Effector CD8-positive, alpha-beta T cell (primary cell): ENCODE data around the gene SNAPC1.
"Not testable (repeated sequence)": the region's sequence is repeated elsewhere in the genome, so short reads cannot be mapped to it uniquely, and the experiment has no call there.

Experiments
- DNase-seq: peaks from one replicate; lab custom pipeline; 2025; lab: John Stamatoyannopoulos, UW
- total RNA-seq, 4 experiments: gene quantifications; one replicate each; lab custom pipeline; 2026; lab: John Stamatoyannopoulos, UW

SNAPC1 gene
- 4.4 to 11.5 (median 6.4) reads per million in 4 experiments for total RNA-seq

GRCh38 chr14:61761959-61762786 lies at the start of gene SNAPC1:
TSS of gene SNAPC1 (plus strand) at chr14:61762420. CDS start at chr14:61762461, 41 bp downstream.
- peak; percentile 95 for DNase-seq

GRCh38 chr14:61713724-61714437 lies 48.3 kb upstream of the SNAPC1 start:
- DNase-seq = no peak

GRCh38 chr14:61716956-61717355 lies 45.3 kb upstream of the SNAPC1 start:
- DNase-seq = no peak

- DNase-seq = no peak
These were observed 44.2 kb upstream of the SNAPC1 start for GRCh38 chr14:61718039-61718438.

GRCh38 chr14:61719344-61720293 lies 42.6 kb upstream of the SNAPC1 start:
- DNase-seq = no peak

- DNase-seq = no peak
These were observed 41.9 kb upstream of the SNAPC1 start for GRCh38 chr14:61720294-61720661.

GRCh38 chr14:61720741-61721140 lies 41.5 kb upstream of the SNAPC1 start:
- DNase-seq = no peak

- no peak for DNase-seq
These were observed 38.1 kb upstream of the SNAPC1 start for GRCh38 chr14:61724133-61724532.

- no peak for DNase-seq
These were observed 35.2 kb upstream of the SNAPC1 start for GRCh38 chr14:61726778-61727658.

GRCh38 chr14:61730756-61731373 lies 31.4 kb upstream of the SNAPC1 start:
- DNase-seq = no peak

- no peak for DNase-seq
These were observed 28.2 kb upstream of the SNAPC1 start for GRCh38 chr14:61733972-61734371.

GRCh38 chr14:61736751-61737150 lies 25.5 kb upstream of the SNAPC1 start:
- DNase-seq = no peak

GRCh38 chr14:61737915-61738314 lies 24.3 kb upstream of the SNAPC1 start:
- no peak for DNase-seq

GRCh38 chr14:61739133-61739532 lies 23.1 kb upstream of the SNAPC1 start:
- DNase-seq = no peak

GRCh38 chr14:61742371-61742770 lies 19.8 kb upstream of the SNAPC1 start:
- no peak for DNase-seq

GRCh38 chr14:61744238-61744637 lies 18.0 kb upstream of the SNAPC1 start:
- DNase-seq = no peak

- DNase-seq = not testable (repeated sequence)
These were observed 15.9 kb upstream of the SNAPC1 start for GRCh38 chr14:61746346-61746745.

GRCh38 chr14:61746881-61747280 lies 15.3 kb upstream of the SNAPC1 start:
- DNase-seq = no peak

GRCh38 chr14:61747342-61747741 lies 14.9 kb upstream of the SNAPC1 start:
- no peak for DNase-seq

GRCh38 chr14:61749264-61749663 lies 13.0 kb upstream of the SNAPC1 start:
- DNase-seq = no peak

GRCh38 chr14:61749867-61750266 lies 12.4 kb upstream of the SNAPC1 start:
- DNase-seq = no peak
